GM19467 (cell line): Measurements from ENCODE around the gene C6orf141.
"Not testable (repeated sequence)": the region's sequence is repeated elsewhere in the genome, so short reads cannot be mapped to it uniquely, and the experiment has no call there.

ENCODE experiments used
- ATAC-seq: cut with Tn5 transposase; IDR thresholded peaks from one replicate; pipeline ENCODE4 v1.9.1; 2021; ENCODE audit warnings: mild to moderate bottlenecking, moderate library complexity; ENCODE audit not compliant: unreplicated experiment

C6orf141 gene

DNA sequence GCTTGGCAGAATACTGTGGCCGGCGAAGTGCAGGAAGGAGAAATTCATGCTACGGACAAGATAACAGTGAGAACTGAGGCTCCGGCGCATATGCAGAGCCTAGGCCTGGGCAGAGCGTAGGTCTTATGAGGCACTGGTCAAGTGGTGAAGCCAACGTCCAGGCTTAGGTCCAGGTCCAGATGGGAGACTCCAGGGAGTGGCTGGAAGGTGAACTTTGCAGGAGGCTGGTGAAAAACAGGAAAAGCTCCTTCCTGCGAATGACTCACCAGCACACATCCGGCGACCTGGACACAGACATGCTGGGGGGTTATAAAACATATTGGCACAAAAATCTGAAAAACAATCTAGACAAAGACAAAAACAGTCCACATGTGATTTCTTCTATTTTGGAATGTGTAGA, 15.4 kb downstream of the C6orf141 start:
- no peak for ATAC-seq

GRCh38 chr6:49570474-49571079, 20.1 kb downstream of the C6orf141 start:
- no peak for ATAC-seq

DNA sequence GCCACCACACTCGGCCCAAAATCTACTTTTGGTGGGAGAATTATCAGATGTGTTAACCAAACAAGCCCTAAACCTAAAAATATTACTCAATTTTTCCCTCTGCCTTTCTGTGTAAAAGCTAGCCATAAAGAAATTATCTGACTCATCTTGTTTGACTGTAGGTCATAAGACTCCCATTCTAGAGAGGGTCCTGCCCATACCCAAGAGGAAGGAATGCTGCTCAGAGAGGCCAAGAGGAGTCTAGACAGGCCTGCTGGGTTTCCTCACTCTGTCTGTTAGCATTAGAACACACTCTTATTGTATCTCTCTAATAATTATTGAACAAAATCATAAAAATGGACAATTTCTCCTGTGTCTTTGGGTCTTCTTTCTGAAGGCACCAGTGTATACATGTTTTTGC, 26.1 kb downstream of the C6orf141 start:
- ATAC-seq = no peak

DNA sequence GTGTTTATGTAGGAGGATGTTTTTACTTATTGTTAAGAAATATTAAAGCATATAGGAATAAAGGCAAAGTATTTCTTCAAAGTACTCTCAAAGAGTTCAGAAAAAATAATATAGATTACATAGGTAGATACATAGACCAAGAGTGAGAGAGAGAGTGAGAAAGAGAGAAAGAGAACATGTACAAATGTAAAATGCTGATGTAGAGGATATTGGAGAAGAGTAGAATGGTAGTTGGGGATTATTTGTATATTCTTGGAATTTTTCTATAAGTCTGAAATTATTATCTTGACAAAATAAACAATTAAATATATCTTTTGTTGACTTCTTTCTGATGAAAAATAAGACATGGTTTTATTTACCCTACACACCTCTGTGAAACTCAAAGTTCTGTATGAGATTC, 29.2 kb downstream of the C6orf141 start:
- no peak for ATAC-seq

- no peak for ATAC-seq
Measured at GRCh38 chr6:49582529-49582928, 32.1 kb downstream of the C6orf141 start.

GRCh38 chr6:49587262-49587661, 36.8 kb downstream of the C6orf141 start:
- ATAC-seq = not testable (repeated sequence)
